ENCODE results near the gene TGM3.

Gene TGM3

GRCh38 chr20:2289475-2289874 is 6.3 kb upstream of the TGM3 start:
- peak; percentile 58 to 79 for DNase-seq (ENCODE audit: low read depth in 1 of 2, low spot score in 1 of 2)
- Histone ChIP-seq H3K27ac (replicated peaks) (peak overlapping the region; percentile 79), H3K4me3 (replicated peaks; ENCODE audit: insufficient read depth, low read length) (no peak overlapping the region), H3K27me3 (ENCODE audit: insufficient read depth, poor library complexity, severe bottlenecking) (no peaks in the 10 kb centered on the region)
- TF ChIP-seq SPI1 (IDR thresholded peaks at IDR 0.05; ENCODE audit: borderline replicate concordance, low read depth): no peak
- no peak for TF ChIP-seq GABPA (IDR thresholded peaks at IDR 0.05; ENCODE audit: low read depth)
- 0 out of 2 replicates have a peak, but pooled peaks have one; percentile 19 for TF ChIP-seq POLR2AphosphoS5 (IDR thresholded peaks at IDR 0.05; ENCODE audit: low read depth)
- no peak for TF ChIP-seq REST (IDR thresholded peaks at IDR 0.05; ENCODE audit: insufficient replicate concordance, low read depth)
- no peak for TF ChIP-seq CTCF (IDR thresholded peaks at IDR 0.05; ENCODE audit: insufficient read depth, low read length)

- Histone ChIP-seq H3K4me3 (replicated peaks; ENCODE audit: insufficient read depth, low read length) (no peak overlapping the region), H3K27me3 (ENCODE audit: insufficient read depth, poor library complexity, severe bottlenecking) (no peaks in the 10 kb centered on the region), H3K27ac (replicated peaks) (peak overlapping the region; percentile 79)
- no peak for TF ChIP-seq POLR2AphosphoS5 (IDR thresholded peaks at IDR 0.05; ENCODE audit: low read depth)
- TF ChIP-seq CTCF (IDR thresholded peaks at IDR 0.05; ENCODE audit: insufficient read depth, low read length): no peak
- no peak for TF ChIP-seq GABPA (IDR thresholded peaks at IDR 0.05; ENCODE audit: low read depth)
- TF ChIP-seq REST (IDR thresholded peaks at IDR 0.05; ENCODE audit: insufficient replicate concordance, low read depth): no peak
- no peak for TF ChIP-seq SPI1 (IDR thresholded peaks at IDR 0.05; ENCODE audit: borderline replicate concordance, low read depth)
- DNase-seq (ENCODE audit: low read depth in 1 of 2, low spot score in 1 of 2): no peak
Observed at GRCh38 chr20:2290486-2290885, 5.3 kb upstream of the TGM3 start.

- H3K27ac ChIP-seq (replicated peaks): peak overlapping the region; percentile 67
- H3K27me3 ChIP-seq (ENCODE audit: insufficient read depth, poor library complexity, severe bottlenecking): no peaks in the 10 kb centered on the region
- peak; percentile 87 for TF ChIP-seq POLR2AphosphoS5 (IDR thresholded peaks at IDR 0.05; ENCODE audit: low read depth)
- no peak for TF ChIP-seq GABPA (IDR thresholded peaks at IDR 0.05; ENCODE audit: low read depth)
- TF ChIP-seq CTCF (IDR thresholded peaks at IDR 0.05; ENCODE audit: insufficient read depth, low read length): no peak
- no peak for TF ChIP-seq REST (IDR thresholded peaks at IDR 0.05; ENCODE audit: insufficient replicate concordance, low read depth)
- TF ChIP-seq SPI1 (IDR thresholded peaks at IDR 0.05; ENCODE audit: borderline replicate concordance, low read depth): peak; percentile 29; the same call in 1 of the 2 replicates
Observed at GRCh38 chr20:2292416-2293110, 3.2 kb upstream of the TGM3 start.

More at GRCh38 chr20:2292416-2293110, 3.2 kb upstream of the TGM3 start:
- H3K4me3 ChIP-seq (replicated peaks; ENCODE audit: insufficient read depth, low read length): no peak overlapping the region
- peak; percentile 93 to 98 for DNase-seq (ENCODE audit: low read depth in 1 of 2, low spot score in 1 of 2)
